ENCODE results near the gene SELPLG. TPM values are rescaled to one million over a fixed set of nuclear protein-coding genes. Genes with fewer than 3 reads are reported as not detected.
A peak's percentile ranks its signal among the peaks of the same experiment; 100 is the strongest.
"Not testable (repeated sequence)": the region's sequence is repeated elsewhere in the genome, so short reads cannot be mapped to it uniquely, and the experiment has no call there.

SELPLG gene
- total RNA-seq, 1 donor from 2014 or later, result 0.51 TPM

- Mint-ChIP-seq H3K4me1 (peaks cover 5% of the 10 kb centered on the region), H3K36me3 (ENCODE audit: low read depth) (no peaks in the 10 kb centered on the region), H3K9me3 (no peaks in the 10 kb centered on the region), H3K4me3 (no peak overlapping the region), H3K27me3 (ENCODE audit: low read depth) (no peaks in the 10 kb centered on the region), H3K27ac (ENCODE audit: unreplicated experiment) (no peak overlapping the region)
- no peak for TF ChIP-seq CTCF (conservative IDR thresholded peaks at IDR 0.05)
- no peak for DNase-seq (ENCODE audit: low read depth, low spot score)
Measured at GRCh38 chr12:108591267-108591980, 42.3 kb downstream of the SELPLG start.

GRCh38 chr12:108590463-108590862 lies 43.2 kb downstream of the SELPLG start:
- H3K27me3 Mint-ChIP-seq (ENCODE audit: low read depth); H3K36me3 Mint-ChIP-seq (ENCODE audit: low read depth); H3K4me3 Mint-ChIP-seq; DNase-seq (ENCODE audit: low read depth, low spot score); H3K4me1 Mint-ChIP-seq; H3K27ac Mint-ChIP-seq (ENCODE audit: unreplicated experiment); H3K9me3 Mint-ChIP-seq: not testable (repeated sequence)

- Mint-ChIP-seq H3K9me3 (no peaks in the 10 kb centered on the region), H3K36me3 (ENCODE audit: low read depth) (no peaks in the 10 kb centered on the region), H3K27me3 (ENCODE audit: low read depth) (no peaks in the 10 kb centered on the region), H3K4me3 (no peak overlapping the region), H3K4me1 (peaks cover 5% of the 10 kb centered on the region), H3K27ac (ENCODE audit: unreplicated experiment) (no peak overlapping the region)
- no peak for TF ChIP-seq CTCF (conservative IDR thresholded peaks at IDR 0.05)
- no peak for DNase-seq (ENCODE audit: low read depth, low spot score)
Measured at GRCh38 chr12:108589840-108590229, 43.9 kb downstream of the SELPLG start.

GRCh38 chr12:108589028-108589839 lies 44.5 kb downstream of the SELPLG start:
- H3K36me3 Mint-ChIP-seq (ENCODE audit: low read depth), result no peaks in the 10 kb centered on the region
- no peak overlapping the region for H3K4me3 Mint-ChIP-seq
- H3K27me3 Mint-ChIP-seq (ENCODE audit: low read depth), result no peaks in the 10 kb centered on the region
- no peaks in the 10 kb centered on the region for H3K9me3 Mint-ChIP-seq
- no peak for TF ChIP-seq CTCF (conservative IDR thresholded peaks at IDR 0.05)
- peaks cover 5% of the 10 kb centered on the region for H3K4me1 Mint-ChIP-seq
- DNase-seq (ENCODE audit: low read depth, low spot score), result no peak
- H3K27ac Mint-ChIP-seq (ENCODE audit: unreplicated experiment), result peak overlapping the region; percentile 58

DNA sequence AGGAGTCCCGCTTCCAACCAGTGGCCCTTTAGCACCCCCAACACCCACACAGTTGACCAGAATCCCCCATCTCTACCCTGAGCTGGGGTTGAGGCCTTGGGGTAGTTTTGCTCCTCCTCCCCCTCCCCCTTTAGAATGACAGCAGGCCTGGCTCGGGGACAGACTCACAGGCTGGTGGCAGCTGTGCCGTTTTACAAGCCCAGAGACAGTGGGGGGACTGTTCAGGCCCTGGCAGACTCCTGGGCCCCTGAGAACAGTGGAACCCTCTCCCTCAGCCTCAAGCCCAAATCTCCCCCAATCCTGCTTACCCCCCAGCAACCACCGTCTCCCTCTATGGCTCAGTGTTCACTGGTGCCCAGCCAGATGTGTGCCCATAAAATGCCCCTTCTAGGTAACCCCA lies 45.9 kb downstream of the SELPLG start:
- H3K36me3 Mint-ChIP-seq (ENCODE audit: low read depth), result no peaks in the 10 kb centered on the region
- no peak overlapping the region for H3K4me3 Mint-ChIP-seq
- H3K9me3 Mint-ChIP-seq, result no peaks in the 10 kb centered on the region
- H3K27ac Mint-ChIP-seq (ENCODE audit: unreplicated experiment), result peak overlapping the region; percentile 27
- TF ChIP-seq CTCF (conservative IDR thresholded peaks at IDR 0.05), result no peak
- DNase-seq (ENCODE audit: low read depth, low spot score), result no peak
- H3K27me3 Mint-ChIP-seq (ENCODE audit: low read depth), result no peaks in the 10 kb centered on the region
- peaks cover 5% of the 10 kb centered on the region for H3K4me1 Mint-ChIP-seq

GRCh38 chr12:108586306-108586705 lies 47.4 kb downstream of the SELPLG start:
- TF ChIP-seq CTCF (conservative IDR thresholded peaks at IDR 0.05), result no peak
- Mint-ChIP-seq H3K27ac (ENCODE audit: unreplicated experiment) (no peak overlapping the region), H3K4me1 (peaks cover 5% of the 10 kb centered on the region), H3K9me3 (no peaks in the 10 kb centered on the region), H3K36me3 (ENCODE audit: low read depth) (no peaks in the 10 kb centered on the region), H3K4me3 (no peak overlapping the region), H3K27me3 (ENCODE audit: low read depth) (no peaks in the 10 kb centered on the region)
- DNase-seq (ENCODE audit: low read depth, low spot score), result no peak
